ENCODE data around the gene NEMP1. TPM values are rescaled to one million over a fixed set of nuclear protein-coding genes. Genes with fewer than 3 reads are reported as not detected.

NEMP1 gene
- total and polyA plus RNA-seq, 2 of the 13 experiments (the other 11 are each of a cell fraction or from before 2014, with no cell fraction given), result 11.4 to 12.9 TPM

GRCh38 chr12:57101892-57102695 lies 23.5 kb upstream of the NEMP1 start (continued):
- TF ChIP-seq ZBTB46 (CRISPR knock-in tag; IDR thresholded peaks at IDR 0.05; ENCODE audit: borderline replicate concordance), result no peak
- TF ChIP-seq MLXIP (CRISPR knock-in tag; IDR thresholded peaks at IDR 0.05; ENCODE audit: borderline replicate concordance), result 0 out of 2 replicates have a peak, but pooled peaks have one; percentile 8
- TF ChIP-seq ZBTB1 (CRISPR knock-in tag; IDR thresholded peaks at IDR 0.05; ENCODE audit: borderline replicate concordance), result no peak
- TF ChIP-seq ZBED4 (CRISPR knock-in tag; IDR thresholded peaks at IDR 0.05; ENCODE audit: borderline replicate concordance), result 0 out of 2 replicates have a peak, but pooled peaks have one; percentile 23
- no peak for TF ChIP-seq LCORL (IDR thresholded peaks at IDR 0.05)
- peak; percentile 98 for TF ChIP-seq LCORL (CRISPR knock-in tag; IDR thresholded peaks at IDR 0.05)
- TF ChIP-seq ZFP36 (IDR thresholded peaks at IDR 0.05; ENCODE audit: borderline replicate concordance, low read depth, low read length, partially characterized antibody), result no peak
- TF ChIP-seq ZBTB40 (IDR thresholded peaks at IDR 0.05), result no peak
- no peak; the same call in 1 of the 2 replicates for TF ChIP-seq ZBTB40 (CRISPR knock-in tag; IDR thresholded peaks at IDR 0.05)

Data from HepG2 (cell line).